ENCODE results near the gene YLPM1. TPM values are rescaled to one million over a fixed set of nuclear protein-coding genes. Genes with fewer than 3 reads are reported as not detected.

Gene YLPM1
- total and polyA plus RNA-seq, 4 donors = 11.8 to 79.9 (median 39.2) TPM

DNA sequence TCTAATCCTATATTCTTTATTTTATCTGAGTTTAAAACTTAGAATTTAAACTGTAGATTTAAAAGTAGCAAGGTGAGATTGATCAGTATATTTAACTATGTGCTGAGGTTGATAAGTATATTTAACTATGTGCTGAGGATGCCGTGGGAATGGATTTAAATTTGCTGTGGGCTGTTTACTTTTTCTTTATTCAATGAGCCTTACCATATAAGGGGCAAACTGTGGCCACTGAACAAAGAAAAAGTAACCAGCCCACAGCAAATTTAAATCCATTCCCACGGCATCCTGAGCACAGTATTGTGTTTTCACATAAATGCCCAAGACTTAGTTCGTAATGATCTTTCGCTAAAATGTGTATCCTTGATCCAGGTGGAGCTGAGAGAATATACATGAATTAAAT, 69.7 kb downstream of the YLPM1 start:
- no peak overlapping the region for H3K4me3 ChIP-seq (ENCODE audit: low read length in 2 of 2)
- H3K36me3 ChIP-seq (ENCODE audit: control insufficient read depth in 1 of 2, insufficient read depth in 2 of 2, low read length in 1 of 2) = peaks cover 3 to 5% of the 10 kb centered on the region in 2 donors
- no peaks in the 10 kb centered on the region for H3K9me3 ChIP-seq (ENCODE audit: control insufficient read depth, low read length)
- no peaks in the 10 kb centered on the region for H3K4me1 ChIP-seq (ENCODE audit: control insufficient read depth in 1 of 2, insufficient read depth in 2 of 2, low read length in 2 of 2)
- ATAC-seq (ENCODE audit: low FRiP score) (no peak), DNase-seq (no peak)
- H3K27me3 ChIP-seq (ENCODE audit: control insufficient read depth in 1 of 2, insufficient read depth in 2 of 2, low read length in 1 of 2) = no peaks in the 10 kb centered on the region
- no peak overlapping the region for H3K27ac ChIP-seq (ENCODE audit: low read depth in 1 of 2, low read length in 2 of 2)
- 90 to 94% methylated on average over 4 of the region's 4 CpGs for WGBS, 2 donors
- intact Hi-C loops (cut with DNase I) = no loop called here

DNA sequence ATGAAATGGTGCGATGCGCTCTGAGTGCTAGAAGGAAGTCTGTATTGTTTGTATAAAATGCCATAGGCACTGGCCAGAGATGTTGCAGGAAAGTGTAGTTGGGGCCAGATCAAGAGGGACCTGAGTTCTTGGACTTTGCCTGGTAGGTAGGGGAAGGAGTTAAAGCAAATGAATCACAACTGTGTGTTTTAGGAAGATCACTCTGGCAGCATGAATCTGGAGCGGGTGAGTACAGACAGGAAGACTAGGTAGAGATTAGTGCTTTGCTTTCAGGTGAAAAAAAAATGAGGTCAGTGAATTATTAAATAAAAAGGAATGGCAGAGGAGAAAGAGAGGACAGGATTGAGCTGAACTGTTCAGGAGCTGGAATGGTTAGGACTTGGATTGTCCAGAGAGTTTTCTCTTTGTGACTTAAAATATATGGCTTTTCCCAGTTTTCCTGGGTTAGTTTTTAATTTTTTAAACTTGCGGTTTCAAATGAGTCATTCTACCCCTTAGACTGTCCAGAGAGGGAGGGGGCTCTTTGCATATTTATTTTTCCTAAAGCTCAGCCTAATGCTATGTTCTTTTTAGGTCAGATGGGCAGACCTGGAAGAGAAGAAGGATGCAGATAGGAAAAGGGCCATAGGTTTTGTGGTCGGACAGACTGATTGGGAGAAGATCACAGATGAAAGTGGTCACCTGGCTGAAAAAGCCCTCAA, 71.7 kb downstream of the YLPM1 start:
- ATAC-seq (ENCODE audit: low FRiP score) (no peak), DNase-seq (no peak)
- Histone ChIP-seq H3K4me1 (ENCODE audit: control insufficient read depth in 1 of 2, insufficient read depth in 2 of 2, low read length in 2 of 2) (no peaks in the 10 kb centered on the region), H3K27me3 (ENCODE audit: control insufficient read depth in 1 of 2, insufficient read depth in 2 of 2, low read length in 1 of 2) (no peaks in the 10 kb centered on the region), H3K4me3 (ENCODE audit: low read length in 2 of 2) (no peak overlapping the region), H3K27ac (ENCODE audit: low read depth in 1 of 2, low read length in 2 of 2) (no peak overlapping the region), H3K36me3 (ENCODE audit: control insufficient read depth in 1 of 2, insufficient read depth in 2 of 2, low read length in 1 of 2) (peaks cover 0 to 5% of the 10 kb centered on the region in 2 donors), H3K9me3 (ENCODE audit: control insufficient read depth, low read length) (no peaks in the 10 kb centered on the region)
- intact Hi-C loops (cut with DNase I) = no loop called here
- WGBS, 2 donors = 58 to 75% methylated on average over 5 of the region's 5 CpGs

DNA sequence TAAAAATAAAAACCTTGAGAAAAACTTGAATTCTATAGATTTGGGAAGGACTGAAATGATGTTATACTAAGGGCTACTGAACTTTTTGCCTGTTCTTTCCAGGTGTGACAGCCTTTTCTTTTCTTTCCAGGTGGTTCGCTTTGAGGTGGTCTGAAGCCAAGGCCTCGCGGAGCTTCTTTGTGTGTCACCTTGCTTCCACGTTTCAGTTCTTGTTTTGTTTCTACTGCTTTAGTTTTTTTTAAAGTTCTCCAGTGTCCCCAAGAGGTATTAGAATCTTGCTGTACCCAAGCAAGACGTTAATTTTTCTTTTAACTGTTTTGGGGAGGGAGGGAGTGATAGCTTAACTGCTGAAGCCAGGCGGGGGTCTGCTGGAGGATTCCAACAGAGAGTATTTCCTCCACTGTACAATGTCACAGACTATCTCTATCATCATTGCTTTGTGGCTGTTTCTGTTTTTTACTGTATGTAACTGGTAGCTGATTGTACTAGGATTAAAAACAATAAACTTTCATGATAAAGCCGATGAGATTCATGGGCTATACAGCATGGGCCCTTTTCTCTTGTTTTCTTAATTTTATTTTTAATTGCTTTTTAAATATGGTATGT, 72.6 kb downstream of the YLPM1 start:
- intact Hi-C loops (cut with DNase I) = no loop called here
- WGBS, 2 donors = 81 to 84% methylated on average over 7 of the region's 7 CpGs
- no peak overlapping the region for H3K4me3 ChIP-seq (ENCODE audit: low read length in 2 of 2)
- H3K27me3 ChIP-seq (ENCODE audit: control insufficient read depth in 1 of 2, insufficient read depth in 2 of 2, low read length in 1 of 2) = no peaks in the 10 kb centered on the region
- no peak for ATAC-seq (ENCODE audit: low FRiP score)
- H3K27ac ChIP-seq (ENCODE audit: low read depth in 1 of 2, low read length in 2 of 2) = no peak overlapping the region
- H3K9me3 ChIP-seq (ENCODE audit: control insufficient read depth, low read length) = no peaks in the 10 kb centered on the region
- no peak for DNase-seq
- no peaks in the 10 kb centered on the region for H3K4me1 ChIP-seq (ENCODE audit: control insufficient read depth in 1 of 2, insufficient read depth in 2 of 2, low read length in 2 of 2)
- H3K36me3 ChIP-seq (ENCODE audit: control insufficient read depth in 1 of 2, insufficient read depth in 2 of 2, low read length in 1 of 2) = peaks cover 1 to 3% of the 10 kb centered on the region in 2 donors

DNA sequence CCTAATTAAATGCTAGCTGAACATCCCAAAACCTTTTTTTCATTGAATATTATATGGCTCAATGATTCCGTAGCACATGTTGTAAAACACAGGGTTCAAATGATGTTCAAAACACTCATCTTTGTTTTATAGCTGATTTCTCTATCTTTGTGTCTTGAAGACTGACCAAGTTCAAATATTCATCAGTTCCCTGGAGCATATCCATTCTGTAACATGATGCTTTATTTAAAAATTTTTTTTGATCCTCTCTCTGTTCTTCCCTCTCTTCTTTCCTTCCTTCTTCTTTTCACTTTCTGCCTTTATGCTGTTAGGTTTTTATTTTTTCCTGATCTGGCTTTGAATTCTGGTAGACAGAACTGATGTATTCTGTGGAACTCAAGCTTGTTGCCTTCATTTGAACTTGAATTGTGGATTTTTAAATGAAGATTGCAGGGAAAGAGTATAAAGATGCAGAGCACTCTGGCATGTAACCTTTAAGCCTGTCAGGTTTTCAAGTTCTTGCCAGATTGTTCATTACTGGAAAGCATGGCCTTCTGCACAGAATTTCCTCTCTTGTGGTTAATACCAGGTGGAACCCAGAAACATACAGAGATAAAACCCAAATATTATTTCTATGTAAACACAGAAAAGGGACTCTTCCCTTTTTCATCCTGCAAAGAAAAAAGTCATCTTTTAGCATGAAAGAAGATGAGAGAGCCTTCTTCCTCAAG, 73.3 kb downstream of the YLPM1 start:
- no peaks in the 10 kb centered on the region for H3K27me3 ChIP-seq (ENCODE audit: control insufficient read depth in 1 of 2, insufficient read depth in 2 of 2, low read length in 1 of 2)
- peaks cover 0 to 4% of the 10 kb centered on the region in 2 donors for H3K36me3 ChIP-seq (ENCODE audit: control insufficient read depth in 1 of 2, insufficient read depth in 2 of 2, low read length in 1 of 2)
- WGBS, 2 donors = 88 to 93% methylated on average over 1 of the region's 1 CpG
- intact Hi-C loops (cut with DNase I) = no loop called here
- DNase-seq (no peak), ATAC-seq (ENCODE audit: low FRiP score) (no peak)
- no peak overlapping the region for H3K27ac ChIP-seq (ENCODE audit: low read depth in 1 of 2, low read length in 2 of 2)
- H3K4me3 ChIP-seq (ENCODE audit: low read length in 2 of 2) = no peak overlapping the region
- no peaks in the 10 kb centered on the region for H3K4me1 ChIP-seq (ENCODE audit: control insufficient read depth in 1 of 2, insufficient read depth in 2 of 2, low read length in 2 of 2)
- H3K9me3 ChIP-seq (ENCODE audit: control insufficient read depth, low read length) = no peaks in the 10 kb centered on the region

DNA sequence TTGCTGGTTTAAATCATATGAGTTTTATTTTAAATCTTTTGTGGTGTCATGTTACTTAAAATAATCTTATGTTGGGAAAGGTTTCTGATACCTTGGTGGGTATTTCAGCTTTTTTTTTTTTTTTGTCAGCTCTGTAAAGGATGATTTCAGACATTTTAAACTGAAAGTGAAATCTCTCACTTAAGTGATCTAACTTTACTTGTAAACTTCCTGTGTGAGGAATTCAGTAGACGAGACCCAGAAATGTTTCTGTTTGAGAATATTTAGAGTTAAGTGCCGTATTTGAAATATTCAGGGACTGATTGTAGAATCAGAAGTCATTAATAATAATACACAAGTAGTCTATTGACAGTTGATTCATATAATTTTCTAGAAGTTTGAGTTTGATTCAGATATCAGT, 75.0 kb downstream of the YLPM1 start:
- Histone ChIP-seq H3K36me3 (ENCODE audit: control insufficient read depth in 1 of 2, insufficient read depth in 2 of 2, low read length in 1 of 2) (peaks cover 0 to 4% of the 10 kb centered on the region in 2 donors), H3K4me1 (ENCODE audit: control insufficient read depth in 1 of 2, insufficient read depth in 2 of 2, low read length in 2 of 2) (no peaks in the 10 kb centered on the region), H3K27me3 (ENCODE audit: control insufficient read depth in 1 of 2, insufficient read depth in 2 of 2, low read length in 1 of 2) (no peaks in the 10 kb centered on the region), H3K4me3 (ENCODE audit: low read length in 2 of 2) (no peak overlapping the region), H3K27ac (ENCODE audit: low read depth in 1 of 2, low read length in 2 of 2) (no peak overlapping the region), H3K9me3 (ENCODE audit: control insufficient read depth, low read length) (no peaks in the 10 kb centered on the region)
- 72 to 75% methylated on average over 2 of the region's 2 CpGs for WGBS, 2 donors
- intact Hi-C loops (cut with DNase I) = no loop called here
- ATAC-seq (ENCODE audit: low FRiP score) (no peak), DNase-seq (no peak)

DNA sequence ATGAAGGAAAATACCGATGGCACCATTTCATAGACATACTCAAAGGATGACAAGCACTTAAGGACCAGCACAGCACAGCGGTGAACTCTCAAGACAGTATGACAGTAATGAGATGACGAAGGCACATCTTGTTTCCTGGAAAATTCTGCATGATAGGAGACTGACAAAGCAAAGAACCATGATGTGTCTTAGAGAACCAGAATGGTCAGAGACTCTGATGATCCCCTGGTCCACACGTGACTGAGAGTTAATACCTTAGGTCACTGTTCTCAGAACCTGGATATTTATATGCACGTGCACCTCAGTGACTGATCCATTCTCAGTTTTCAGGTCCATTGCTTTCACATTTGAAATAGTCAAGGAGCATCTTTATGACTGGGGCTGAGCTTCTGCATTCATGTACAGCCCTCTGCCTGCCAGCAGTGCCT, 77.5 kb downstream of the YLPM1 start:
- Histone ChIP-seq H3K9me3 (ENCODE audit: control insufficient read depth, low read length) (no peaks in the 10 kb centered on the region), H3K4me3 (ENCODE audit: low read length in 2 of 2) (no peak overlapping the region), H3K27me3 (ENCODE audit: control insufficient read depth in 1 of 2, insufficient read depth in 2 of 2, low read length in 1 of 2) (no peaks in the 10 kb centered on the region), H3K27ac (ENCODE audit: low read depth in 1 of 2, low read length in 2 of 2) (no peak overlapping the region), H3K4me1 (ENCODE audit: control insufficient read depth in 1 of 2, insufficient read depth in 2 of 2, low read length in 2 of 2) (no peaks in the 10 kb centered on the region), H3K36me3 (ENCODE audit: control insufficient read depth in 1 of 2, insufficient read depth in 2 of 2, low read length in 1 of 2) (peaks cover 0 to 4% of the 10 kb centered on the region in 2 donors)
- intact Hi-C loops (cut with DNase I) = no loop called here
- DNase-seq = no peak
- ATAC-seq (ENCODE audit: low FRiP score) = no peak
- 83 to 89% methylated on average over 5 of the region's 5 CpGs for WGBS, 2 donors

DNA sequence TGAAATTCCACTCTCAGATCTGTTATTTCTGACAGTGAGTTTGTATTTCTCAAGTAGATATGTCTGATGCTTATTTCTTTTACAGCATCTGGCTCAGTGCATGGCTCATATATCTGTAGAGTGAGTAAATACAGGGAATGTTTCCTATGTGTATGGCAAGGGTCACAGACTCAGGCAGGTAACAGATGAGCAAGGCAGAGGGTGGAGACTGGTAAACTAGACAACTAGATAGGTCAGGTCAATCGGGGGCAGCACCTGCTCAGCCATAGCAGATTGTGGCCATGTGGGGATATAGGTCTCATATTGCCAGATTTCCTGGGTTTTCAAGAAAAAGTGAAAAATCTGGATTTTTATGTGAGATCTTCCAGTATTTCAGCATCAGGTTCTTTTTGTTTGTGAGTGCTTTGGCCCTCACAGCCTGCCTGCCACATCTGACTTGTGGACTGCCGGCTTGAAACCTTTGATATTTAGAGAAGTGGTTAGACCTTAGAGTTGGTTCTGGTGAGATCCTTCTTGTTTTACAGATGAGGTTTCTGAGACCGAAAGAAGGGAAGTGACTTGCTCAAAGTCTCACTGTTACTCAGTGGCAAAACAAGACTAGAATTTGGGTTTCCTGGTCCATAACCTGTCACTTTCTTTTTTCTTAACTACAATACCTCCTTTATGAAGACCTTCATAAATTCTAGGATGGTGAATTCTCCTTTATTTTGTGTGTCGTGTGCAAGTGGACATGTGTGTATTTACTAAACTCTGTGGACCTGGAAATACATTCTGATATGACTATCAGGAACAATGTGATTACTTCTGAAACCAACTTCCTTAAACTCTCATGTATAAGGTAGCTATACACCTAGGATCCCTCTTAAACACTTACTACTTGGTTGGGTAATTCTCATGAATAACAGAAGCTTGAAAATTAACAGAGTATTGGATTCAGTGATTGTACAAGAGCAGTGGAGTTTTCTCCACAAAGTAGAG, 78.4 kb downstream of the YLPM1 start:
- no peaks in the 10 kb centered on the region for H3K4me1 ChIP-seq (ENCODE audit: control insufficient read depth in 1 of 2, insufficient read depth in 2 of 2, low read length in 2 of 2)
- H3K4me3 ChIP-seq (ENCODE audit: low read length in 2 of 2) = no peak overlapping the region
- no peak for DNase-seq
- intact Hi-C loops (cut with DNase I) = no loop called here
- H3K36me3 ChIP-seq (ENCODE audit: control insufficient read depth in 1 of 2, insufficient read depth in 2 of 2, low read length in 1 of 2) = peaks cover 0 to 4% of the 10 kb centered on the region in 2 donors
- no peaks in the 10 kb centered on the region for H3K9me3 ChIP-seq (ENCODE audit: control insufficient read depth, low read length)
- no peak for ATAC-seq (ENCODE audit: low FRiP score)
- H3K27me3 ChIP-seq (ENCODE audit: control insufficient read depth in 1 of 2, insufficient read depth in 2 of 2, low read length in 1 of 2) = no peaks in the 10 kb centered on the region
- WGBS, 2 donors = 90% methylated on average over 4 of the region's 4 CpGs
- no peak overlapping the region for H3K27ac ChIP-seq (ENCODE audit: low read depth in 1 of 2, low read length in 2 of 2)

DNA sequence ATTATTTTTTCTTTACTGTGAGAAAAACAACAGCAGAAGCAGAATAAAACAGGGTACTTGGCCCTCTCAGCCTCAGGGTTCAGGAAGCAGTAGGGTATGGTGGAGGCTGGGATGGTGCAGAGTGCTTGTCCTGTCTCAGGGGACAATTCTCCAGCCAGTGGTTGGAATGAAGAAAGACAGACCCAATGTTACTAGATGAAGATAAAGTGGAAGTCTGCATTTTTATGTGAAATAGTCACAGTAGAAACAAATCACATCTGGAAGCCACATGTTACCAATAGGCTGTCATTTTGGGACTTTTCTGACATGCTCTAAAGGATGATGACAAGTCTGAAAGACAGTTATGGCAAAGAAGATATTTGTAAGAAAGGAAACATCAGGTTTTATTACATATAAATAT, 80.5 kb downstream of the YLPM1 start:
- Histone ChIP-seq H3K27me3 (ENCODE audit: control insufficient read depth in 1 of 2, insufficient read depth in 2 of 2, low read length in 1 of 2) (no peaks in the 10 kb centered on the region), H3K4me1 (ENCODE audit: control insufficient read depth in 1 of 2, insufficient read depth in 2 of 2, low read length in 2 of 2) (no peaks in the 10 kb centered on the region), H3K9me3 (ENCODE audit: control insufficient read depth, low read length) (no peaks in the 10 kb centered on the region), H3K4me3 (ENCODE audit: low read length in 2 of 2) (no peak overlapping the region), H3K36me3 (ENCODE audit: control insufficient read depth in 1 of 2, insufficient read depth in 2 of 2, low read length in 1 of 2) (peaks cover 0 to 4% of the 10 kb centered on the region in 2 donors), H3K27ac (ENCODE audit: low read depth in 1 of 2, low read length in 2 of 2) (no peak overlapping the region)
- DNase-seq = no peak
- ATAC-seq (ENCODE audit: low FRiP score) = no peak
- intact Hi-C loops (cut with DNase I) = no loop called here
